GM12872 (cell line): ENCODE measurements around the gene MSN.

Experiments used
- TF ChIP-seq, protein P1 (sequence below): IDR thresholded peaks from 3 replicates; pipeline ENCODE4 v1.5.1; 2011; ENCODE audit warnings: low read depth, mild to moderate bottlenecking, low read length, moderate library complexity; ENCODE audit not compliant: insufficient read depth

Gene MSN

GRCh38 chrX:65642914-65643491 is 24.5 kb upstream of the MSN start:
- TF ChIP-seq, protein P1, sequence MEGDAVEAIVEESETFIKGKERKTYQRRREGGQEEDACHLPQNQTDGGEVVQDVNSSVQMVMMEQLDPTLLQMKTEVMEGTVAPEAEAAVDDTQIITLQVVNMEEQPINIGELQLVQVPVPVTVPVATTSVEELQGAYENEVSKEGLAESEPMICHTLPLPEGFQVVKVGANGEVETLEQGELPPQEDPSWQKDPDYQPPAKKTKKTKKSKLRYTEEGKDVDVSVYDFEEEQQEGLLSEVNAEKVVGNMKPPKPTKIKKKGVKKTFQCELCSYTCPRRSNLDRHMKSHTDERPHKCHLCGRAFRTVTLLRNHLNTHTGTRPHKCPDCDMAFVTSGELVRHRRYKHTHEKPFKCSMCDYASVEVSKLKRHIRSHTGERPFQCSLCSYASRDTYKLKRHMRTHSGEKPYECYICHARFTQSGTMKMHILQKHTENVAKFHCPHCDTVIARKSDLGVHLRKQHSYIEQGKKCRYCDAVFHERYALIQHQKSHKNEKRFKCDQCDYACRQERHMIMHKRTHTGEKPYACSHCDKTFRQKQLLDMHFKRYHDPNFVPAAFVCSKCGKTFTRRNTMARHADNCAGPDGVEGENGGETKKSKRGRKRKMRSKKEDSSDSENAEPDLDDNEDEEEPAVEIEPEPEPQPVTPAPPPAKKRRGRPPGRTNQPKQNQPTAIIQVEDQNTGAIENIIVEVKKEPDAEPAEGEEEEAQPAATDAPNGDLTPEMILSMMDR, result no peak

- TF ChIP-seq, protein P1, result no peak
Observed at GRCh38 chrX:65643531-65644052, 23.9 kb upstream of the MSN start.

GRCh38 chrX:65644621-65645289 is 22.7 kb upstream of the MSN start:
- TF ChIP-seq, protein P1, result no peak

DNA sequence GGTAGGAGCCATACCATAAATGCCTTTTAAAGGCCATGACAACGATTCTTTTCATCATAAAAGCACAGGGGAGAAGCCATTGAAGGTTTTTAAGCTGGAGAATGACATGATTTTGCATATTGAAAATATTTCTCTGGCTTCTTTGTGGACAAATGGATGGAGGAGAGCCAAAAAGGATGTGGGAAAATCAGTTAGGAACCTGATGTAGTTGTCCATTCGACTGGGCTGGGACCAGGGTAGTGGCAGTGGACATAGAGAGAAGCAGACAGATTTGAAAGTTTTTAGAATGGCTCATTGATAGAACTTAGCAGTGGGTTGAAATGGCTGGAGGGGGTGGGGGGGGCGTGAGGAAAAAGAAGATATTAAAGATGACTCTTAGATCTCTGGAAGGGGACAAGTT is 19.7 kb upstream of the MSN start:
- TF ChIP-seq, protein P1, result no peak

DNA sequence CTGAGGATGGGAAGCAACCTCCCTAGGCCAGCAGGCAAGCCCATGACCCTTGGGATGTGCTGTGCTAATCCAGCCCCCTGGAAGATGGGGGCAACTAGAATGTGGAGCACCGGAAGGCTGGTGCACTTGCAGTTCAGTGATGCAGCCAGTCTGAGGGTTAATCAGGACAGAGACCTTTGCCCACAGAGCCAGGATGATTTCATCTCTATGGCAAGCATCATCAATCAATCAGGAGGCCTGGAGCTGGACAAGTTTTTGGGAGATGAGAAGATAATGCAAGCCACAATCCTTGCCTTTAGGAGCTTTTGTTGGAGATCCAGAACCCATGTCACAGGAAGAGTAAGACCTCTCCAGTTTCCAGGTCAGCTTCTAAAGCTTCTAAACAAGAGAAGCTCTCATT is 15.4 kb upstream of the MSN start:
- TF ChIP-seq, protein P1, result no peak

DNA sequence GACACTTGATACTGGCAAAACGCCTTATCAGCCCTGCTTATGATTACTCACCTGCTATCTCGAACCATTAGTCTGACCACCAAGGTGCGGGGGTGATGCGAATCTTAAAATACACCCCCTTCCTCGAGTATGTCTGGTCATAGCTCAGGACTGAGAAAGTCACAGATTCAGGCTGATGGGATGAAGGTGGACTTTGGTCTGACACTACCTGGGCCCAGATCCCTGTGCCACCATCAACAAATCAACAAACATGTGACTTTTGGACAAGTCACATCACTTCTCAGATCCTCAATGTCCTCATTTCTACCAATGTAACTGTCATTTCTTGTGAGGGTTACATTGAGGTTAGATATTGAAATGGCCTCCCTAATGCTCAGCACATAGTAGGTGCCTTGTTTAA is 9.8 kb upstream of the MSN start:
- TF ChIP-seq, protein P1, result no peak

- TF ChIP-seq, protein P1, result no peak
Observed at GRCh38 chrX:65658229-65658628, 9.2 kb upstream of the MSN start.
